Measurements from ENCODE around the gene SPTBN5. TPM values are rescaled to one million over a fixed set of nuclear protein-coding genes. Genes with fewer than 3 reads are reported as not detected.

SPTBN5 gene
- total RNA-seq, 2 donors from 2014 or later, result 0.64 to 1.4 TPM

GRCh38 chr15:41857316-41857715, 36.5 kb downstream of the SPTBN5 start:
- intact Hi-C loops (cut with DNase I, micrococcal nuclease), result no loop called here
- no peak for ATAC-seq
- no peak for DNase-seq

DNA sequence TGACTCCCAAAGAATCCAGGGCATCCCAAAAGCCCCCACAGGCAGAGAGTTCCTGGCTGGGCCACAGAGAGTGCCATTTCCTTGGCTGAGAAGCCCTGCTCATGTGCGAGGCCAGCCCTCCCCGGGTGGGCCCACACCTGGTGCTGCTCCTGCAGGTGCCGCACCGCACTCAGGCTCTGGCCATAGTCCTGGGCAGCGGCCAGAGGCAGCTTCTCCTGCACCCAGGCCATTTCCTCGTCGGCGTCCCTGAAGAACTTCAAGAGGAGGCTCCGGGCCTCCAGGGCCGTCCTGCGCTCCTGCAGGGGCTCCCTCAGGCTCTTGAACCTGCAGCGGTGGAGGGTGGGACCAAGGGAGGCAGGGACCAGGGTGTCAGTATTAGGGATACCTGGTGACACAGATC, 37.1 kb downstream of the SPTBN5 start:
- intact Hi-C loops (cut with DNase I, micrococcal nuclease), result no loop called here
- ATAC-seq (no peak), DNase-seq (no peak)

GRCh38 chr15:41856262-41856661, 37.6 kb downstream of the SPTBN5 start:
- no peak for ATAC-seq
- no peak for DNase-seq
- intact Hi-C loops (cut with DNase I, micrococcal nuclease), result no loop called here

- DNase-seq (no peak), ATAC-seq (no peak)
- intact Hi-C loops (cut with DNase I, micrococcal nuclease), result no loop called here
Measured at GRCh38 chr15:41855261-41855961, 38.4 kb downstream of the SPTBN5 start.

- no peak for DNase-seq
- intact Hi-C loops (cut with DNase I, micrococcal nuclease), result no loop called here
Measured at GRCh38 chr15:41854443-41854842, 39.4 kb downstream of the SPTBN5 start.

DNA sequence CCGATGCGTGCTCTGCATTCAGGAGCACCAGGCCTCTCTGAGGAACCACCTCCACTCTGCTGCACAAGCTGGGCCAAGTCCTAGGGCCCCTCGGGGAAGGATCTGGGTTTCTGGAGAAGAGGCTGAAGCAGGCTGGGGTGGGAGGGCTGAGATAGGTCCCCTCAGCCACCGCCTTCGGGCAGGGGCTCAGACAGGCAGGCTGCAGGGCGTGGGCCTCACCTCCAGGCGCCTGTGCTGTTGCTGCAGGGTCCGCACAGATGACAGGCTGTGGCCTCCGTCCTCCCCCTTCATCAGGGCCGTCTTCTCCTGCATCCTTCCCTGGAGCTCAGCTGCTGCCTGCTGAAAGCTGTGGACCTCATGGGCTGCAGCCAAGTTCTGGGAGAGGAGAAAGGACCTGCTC, 40.0 kb downstream of the SPTBN5 start:
- ATAC-seq (no peak), DNase-seq (no peak)
- intact Hi-C loops (cut with DNase I, micrococcal nuclease), result no loop called here

More at GRCh38 chr15:41854443-41854842, 39.4 kb downstream of the SPTBN5 start:
- ATAC-seq, result no peak

GRCh38 chr15:41852736-41853590, 40.9 kb downstream of the SPTBN5 start:
- no peak for DNase-seq
- intact Hi-C loops (cut with DNase I, micrococcal nuclease), result no loop called here
- ATAC-seq, result no peak

GRCh38 chr15:41851755-41852370, 42.0 kb downstream of the SPTBN5 start:
- intact Hi-C loops (cut with DNase I, micrococcal nuclease), result no loop called here
- DNase-seq (no peak), ATAC-seq (no peak)

GRCh38 chr15:41851167-41851523, 42.7 kb downstream of the SPTBN5 start:
- no peak for DNase-seq
- ATAC-seq, result peak; percentile 12
- intact Hi-C loops (cut with DNase I, micrococcal nuclease), result no loop called here

DNA sequence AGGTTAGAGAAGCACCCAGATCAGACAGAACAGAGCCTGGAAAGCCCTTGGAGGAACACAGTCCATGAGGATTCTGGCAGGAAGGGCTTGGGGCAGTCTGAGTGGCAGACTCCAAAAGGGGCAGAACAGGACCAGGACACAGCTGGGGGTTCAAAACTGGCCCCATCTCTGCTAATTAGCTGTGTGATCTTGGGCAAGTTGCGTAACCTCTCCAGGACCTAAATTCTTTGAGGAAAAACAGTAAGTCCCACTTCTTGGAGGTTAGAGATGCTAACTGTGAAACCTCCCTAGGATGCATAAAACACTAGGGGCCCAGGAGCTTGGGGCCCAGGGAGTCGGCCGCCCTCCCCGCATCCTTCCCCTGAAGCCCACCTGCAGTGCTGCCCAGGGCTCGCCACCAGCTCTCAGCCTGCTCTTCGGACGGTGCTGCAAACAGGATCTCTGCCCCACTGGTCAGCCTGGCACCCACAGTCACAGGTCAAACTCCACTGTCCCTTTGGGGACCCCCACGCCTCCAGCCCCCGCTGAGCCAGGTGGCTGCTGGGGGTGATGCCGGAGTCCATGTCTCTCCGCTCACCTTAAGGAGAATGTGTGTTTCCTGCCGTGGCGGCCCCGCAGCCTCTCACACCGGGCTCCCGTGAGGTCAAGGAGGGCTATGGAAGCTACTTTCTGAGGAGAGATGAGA, 43.2 kb downstream of the SPTBN5 start:
- intact Hi-C loops (cut with DNase I, micrococcal nuclease), result no loop called here
- ATAC-seq, result peak; percentile 5

GRCh38 chr15:41849861-41850260, 44.0 kb downstream of the SPTBN5 start:
- intact Hi-C loops (cut with DNase I, micrococcal nuclease), result no loop called here
- DNase-seq, result no peak
- peak; percentile 11 for ATAC-seq

More for the DNA sequence above, 43.2 kb downstream of the SPTBN5 start:
- no peak for DNase-seq

- intact Hi-C loops (cut with DNase I, micrococcal nuclease), result no loop called here
- DNase-seq (no peak), ATAC-seq (no peak)
Measured at GRCh38 chr15:41849204-41849603, 44.6 kb downstream of the SPTBN5 start.

DNA sequence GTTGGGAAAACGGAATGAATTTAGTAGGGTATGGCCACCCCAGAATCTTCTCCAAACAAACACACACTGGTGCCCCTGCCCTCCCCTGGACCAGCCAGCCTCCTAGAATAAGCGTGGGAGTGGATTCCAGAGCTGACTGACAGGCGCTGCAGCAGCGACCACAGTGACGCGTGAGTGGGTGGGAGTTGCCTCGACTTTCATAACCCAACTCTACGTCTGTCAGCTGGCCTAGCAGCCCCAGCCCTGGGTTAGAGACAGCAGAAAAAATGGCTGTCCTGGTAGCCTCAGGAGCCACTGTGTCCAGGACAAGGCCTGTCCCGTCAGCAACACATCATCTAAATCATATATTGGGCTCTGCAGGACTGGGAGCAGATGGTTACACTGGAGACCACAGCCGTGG, 45.2 kb downstream of the SPTBN5 start:
- intact Hi-C loops (cut with DNase I, micrococcal nuclease), result no loop called here
- no peak for DNase-seq
- ATAC-seq, result no peak

DNA sequence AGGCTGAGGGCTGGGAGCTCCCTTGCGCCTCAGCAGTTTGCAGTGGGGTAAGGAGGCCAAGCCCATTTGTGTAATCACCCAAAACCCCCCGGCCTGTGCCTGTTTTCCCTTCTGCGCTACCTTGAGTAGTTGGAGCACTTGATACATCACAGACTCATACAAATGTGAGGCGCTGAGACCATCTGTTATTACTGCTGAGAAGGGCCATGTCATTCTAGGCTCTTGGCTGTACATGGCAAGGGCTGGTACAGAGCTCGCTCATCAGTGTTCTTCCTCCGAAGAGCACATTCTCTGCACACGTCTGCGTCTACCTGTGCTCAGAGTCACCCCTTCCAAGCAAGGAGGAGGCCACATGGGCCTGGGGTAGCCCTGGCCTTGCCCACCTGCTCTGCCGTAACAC, 45.9 kb downstream of the SPTBN5 start:
- ATAC-seq, result no peak
- intact Hi-C loops (cut with DNase I, micrococcal nuclease), result no loop called here
- DNase-seq, result no peak

GRCh38 chr15:41847206-41847605, 46.6 kb downstream of the SPTBN5 start:
- DNase-seq, result no peak

GRCh38 chr15:41844814-41845213, 49.0 kb downstream of the SPTBN5 start:
- intact Hi-C loops (cut with DNase I, micrococcal nuclease), result no loop called here
- DNase-seq (no peak), ATAC-seq (no peak)

More at GRCh38 chr15:41847206-41847605, 46.6 kb downstream of the SPTBN5 start:
- intact Hi-C loops (cut with DNase I, micrococcal nuclease), result no loop called here
- ATAC-seq, result no peak

GRCh38 chr15:41843571-41843970, 50.3 kb downstream of the SPTBN5 start:
- no peak for DNase-seq
- intact Hi-C loops (cut with DNase I, micrococcal nuclease), result no loop called here
- ATAC-seq, result no peak

GRCh38 chr15:41842229-41842628, 51.6 kb downstream of the SPTBN5 start:
- peak; percentile 23 for ATAC-seq
- peak in 1 of 2 donors; percentile 27 for DNase-seq
- intact Hi-C loops (cut with DNase I, micrococcal nuclease), result no loop called here

DNA sequence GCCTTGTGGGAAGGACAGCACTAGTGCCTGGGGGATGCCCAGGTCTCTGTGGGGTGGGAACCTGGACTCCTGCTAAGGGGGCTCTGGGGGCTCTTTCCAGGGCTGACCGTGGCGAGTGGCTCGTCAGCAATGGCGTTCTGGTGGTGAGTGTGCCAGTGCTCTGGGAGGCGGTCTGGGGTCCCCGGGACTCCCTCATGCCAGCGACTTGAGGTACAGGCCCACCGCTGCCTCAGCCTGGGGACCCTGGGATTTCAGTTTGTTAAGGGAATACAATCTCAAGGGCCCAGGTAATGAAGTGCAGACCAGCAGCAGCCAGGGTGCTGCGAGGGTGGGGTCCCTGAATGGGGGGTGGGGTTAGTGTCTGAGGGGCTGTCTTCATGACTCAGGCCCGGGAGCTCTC, 52.7 kb downstream of the SPTBN5 start:
- intact Hi-C loops (cut with DNase I, micrococcal nuclease), result no loop called here
- no peak for DNase-seq
- no peak for ATAC-seq

Measured in left colon (tissue), 2 donors.